H1 (cell line): ENCODE measurements around the gene PGLYRP4. TPM values are rescaled to one million over a fixed set of nuclear protein-coding genes. Genes with fewer than 3 reads are reported as not detected.

Experiments used
- CTCF ChIA-PET: fragments of 300-600 bp; sonication (Branson Sonifier 250); formaldehyde crosslinking; loops from one replicate; lab custom pipeline; 2021; ENCODE audit not compliant: partially characterized antibody; lab: Charles Lee
- POLR2A ChIA-PET: fragments of 300-600 bp; sonication (Branson Sonifier 250); formaldehyde crosslinking; loops from one replicate; lab custom pipeline; 2021; ENCODE audit warnings: inconsistent platforms; ENCODE audit not compliant: partially characterized antibody; lab: Charles Lee
- DNase-seq, 2 experiments: peaks; one replicate each; pipeline versions ENCODE4 v3.0.0 to v3.0.0-alpha.2; 2010 to 2022; ENCODE audit warnings: low spot score in 2 of 2, low read depth in 1 of 2, mixed read lengths in 1 of 2
- FAIRE-seq: peaks from 2 replicates; lab custom pipeline; 2011; peaks lifted over from hg19 to GRCh38; lab: Jason Lieb, UNC
- H2AFZ ChIP-seq: 2 replicates; pipeline ENCODE4 v1.8.1; 2012; ENCODE audit warnings: low read length, inconsistent platforms
- H2AK5ac ChIP-seq: 2 replicates; pipeline ENCODE4 v1.6.1; 2013; ENCODE audit warnings: low read depth, low read length
- H2BK120ac ChIP-seq: replicated peaks from 2 replicates; pipeline ENCODE3; 2013; ENCODE audit warnings: low read depth, low read length, inconsistent platforms
- H2BK12ac ChIP-seq: 2 replicates; pipeline ENCODE4 v1.6.1; 2013; ENCODE audit warnings: low read depth, low read length
- H2BK15ac ChIP-seq: 2 replicates; pipeline ENCODE4 v1.6.1; 2013; ENCODE audit warnings: low read length
- H2BK20ac ChIP-seq: 2 replicates; pipeline ENCODE4 v1.6.1; 2013; ENCODE audit warnings: low read length
- H2BK5ac ChIP-seq: 2 replicates; pipeline ENCODE4 v1.6.1; 2013; ENCODE audit warnings: low read depth, low read length
- H3K14ac ChIP-seq: 2 replicates; pipeline ENCODE4 v1.6.1; 2013; ENCODE audit warnings: inconsistent platforms; ENCODE audit not compliant: insufficient read length
- H3K18ac ChIP-seq: 2 replicates; pipeline ENCODE4 v1.6.1; 2013; ENCODE audit warnings: low read length; ENCODE audit errors: extremely low read depth
- H3K23ac ChIP-seq: 2 replicates; pipeline ENCODE4 v1.6.1; 2013; ENCODE audit warnings: inconsistent platforms; ENCODE audit not compliant: insufficient read length
- H3K23me2 ChIP-seq: 2 replicates; pipeline ENCODE4 v1.6.1; 2013; ENCODE audit warnings: low read depth, low read length
- H3K27ac ChIP-seq: 2 replicates; pipeline ENCODE4 v1.6.1; 2011; ENCODE audit warnings: low read depth, low read length, inconsistent platforms
- H3K27me3 ChIP-seq, 4 experiments: replicated peaks in 1 of 4; 1 replicate in 1 of 4; 2 replicates in 3 of 4; pipeline versions ENCODE4 v1.6.1 to v1.8.1; 2011 to 2013; ENCODE audit warnings: low read length in 3 of 4, mild to moderate bottlenecking in 3 of 4, inconsistent platforms in 2 of 4, mixed read lengths in 2 of 4, moderate library complexity in 1 of 4; ENCODE audit not compliant: control insufficient read depth in 3 of 4, insufficient read depth in 3 of 4; ENCODE audit errors: extremely low read depth in 1 of 4
- H3K36me3 ChIP-seq, 4 experiments: 2 replicates each; pipeline versions ENCODE4 v1.6.1 to v1.8.1; 2011 to 2013; ENCODE audit warnings: mild to moderate bottlenecking in 4 of 4, low read length in 3 of 4, moderate library complexity in 2 of 4, control low read depth in 1 of 4, inconsistent platforms in 1 of 4; ENCODE audit not compliant: insufficient read depth in 4 of 4, control insufficient read depth in 2 of 4
- H3K4ac ChIP-seq: replicated peaks from 2 replicates; pipeline ENCODE3; 2013; ENCODE audit warnings: low read length, low read depth, mixed read lengths, inconsistent platforms; ENCODE audit not compliant: insufficient read length
- H3K4me1 ChIP-seq, 4 experiments: replicated peaks in 1 of 4; 1 replicate in 1 of 4; 2 replicates in 3 of 4; pipeline versions ENCODE4 v1.6.1 to v1.8.1; 2011 to 2013; ENCODE audit warnings: low read length in 3 of 4, inconsistent platforms in 2 of 4, mixed read lengths in 1 of 4; ENCODE audit not compliant: insufficient read depth in 4 of 4, control insufficient read depth in 3 of 4
- H3K4me2 ChIP-seq, 2 experiments: 2 replicates each; pipeline versions ENCODE4 v1.6.1 to v1.8.1; 2011 to 2013; ENCODE audit warnings: low read depth in 2 of 2, low read length in 2 of 2, control low read depth in 1 of 2, inconsistent platforms in 1 of 2, mild to moderate bottlenecking in 1 of 2; ENCODE audit not compliant: insufficient read depth in 1 of 2
- H3K4me3 ChIP-seq, 4 experiments: fragments of 200-600, 300-600 bp in 1 of 4; sonication (generic), shearing (Covaris generic), sonication (Bioruptor Twin) in 1 of 4; 2 replicates each; pipeline versions ENCODE4 v1.5.1 to v1.8.1; 2011 to 2016; ENCODE audit warnings: low read length in 4 of 4, low read depth in 3 of 4, control low read depth in 2 of 4, inconsistent platforms in 2 of 4, mild to moderate bottlenecking in 2 of 4, mixed read lengths in 1 of 4, moderate library complexity in 1 of 4; ENCODE audit not compliant: insufficient read depth in 2 of 4; ENCODE audit errors: extremely low read depth in 1 of 4
- H3K56ac ChIP-seq: replicated peaks from 2 replicates; pipeline ENCODE3; 2013; ENCODE audit warnings: low read depth, mild to moderate bottlenecking, mixed read lengths, low read length, inconsistent platforms; ENCODE audit not compliant: insufficient read length
- H3K79me1 ChIP-seq: 2 replicates; pipeline ENCODE4 v1.6.1; 2013; ENCODE audit warnings: low read depth, low read length, control low read depth
- H3K79me2 ChIP-seq, 2 experiments: 2 replicates each; pipeline versions ENCODE4 v1.6.1 to v1.8.1; 2012 to 2013; ENCODE audit warnings: low read length in 2 of 2, mild to moderate bottlenecking in 2 of 2, inconsistent platforms in 1 of 2; ENCODE audit not compliant: insufficient read depth in 2 of 2, control insufficient read depth in 1 of 2
- H3K9ac ChIP-seq, 4 experiments: replicated peaks in 1 of 4; 1 replicate in 1 of 4; 2 replicates in 3 of 4; pipeline versions ENCODE4 v1.6.1 to v1.8.1; 2011 to 2013; ENCODE audit warnings: low read depth in 3 of 4, low read length in 3 of 4, control low read depth in 2 of 4, mild to moderate bottlenecking in 2 of 4, moderate library complexity in 2 of 4, inconsistent platforms in 1 of 4; ENCODE audit errors: extremely low read depth in 1 of 4
- H3K9me3 ChIP-seq, 2 experiments: 2 replicates each; pipeline versions ENCODE4 v1.6.1 to v1.8.1; 2012 to 2013; ENCODE audit warnings: mild to moderate bottlenecking in 2 of 2, moderate library complexity in 2 of 2, control low read depth in 1 of 2, inconsistent platforms in 1 of 2, low read depth in 1 of 2, low read length in 1 of 2, mixed read lengths in 1 of 2; ENCODE audit not compliant: insufficient read depth in 2 of 2
- H4K20me1 ChIP-seq, 2 experiments: replicated peaks in 1 of 2; 2 replicates each; pipeline versions ENCODE3 to v1.8.1; 2011 to 2013; ENCODE audit warnings: inconsistent platforms in 2 of 2, low read length in 2 of 2, mild to moderate bottlenecking in 1 of 2; ENCODE audit not compliant: insufficient read depth in 2 of 2, control insufficient read depth in 1 of 2
- H4K5ac ChIP-seq: 2 replicates; pipeline ENCODE4 v1.6.1; 2013; ENCODE audit warnings: low read length, low read depth, mixed read lengths, inconsistent platforms; ENCODE audit not compliant: insufficient read length
- H4K8ac ChIP-seq: 2 replicates; pipeline ENCODE4 v1.8.0; 2013; ENCODE audit warnings: mild to moderate bottlenecking, moderate library complexity, low read length, inconsistent platforms; ENCODE audit not compliant: insufficient read depth; ENCODE audit errors: extremely low read depth
- H4K91ac ChIP-seq: replicated peaks from 2 replicates; pipeline ENCODE3; 2013; ENCODE audit warnings: low read length, mixed read lengths, inconsistent platforms; ENCODE audit not compliant: insufficient read length
- ATF3 ChIP-seq: IDR thresholded peaks from 2 replicates; pipeline ENCODE4 v1.6.1; 2011; ENCODE audit warnings: low read depth, mild to moderate bottlenecking, low read length; ENCODE audit not compliant: insufficient read depth
- BCL11A ChIP-seq, 2 experiments: IDR thresholded peaks; one replicate each; pipeline ENCODE4 v1.6.1; 2011; ENCODE audit warnings: low read depth in 2 of 2, low read length in 2 of 2, mild to moderate bottlenecking in 2 of 2
- CEBPB ChIP-seq: IDR thresholded peaks from 2 replicates; pipeline ENCODE4 v1.6.1; 2012; ENCODE audit warnings: low read depth, low read length
- CTBP2 ChIP-seq: IDR thresholded peaks from 2 replicates; pipeline ENCODE4 v1.7.0; 2011; ENCODE audit warnings: borderline replicate concordance, mild to moderate bottlenecking, moderate library complexity, mixed read lengths, low read length; ENCODE audit not compliant: insufficient read depth, insufficient read length
- MAX ChIP-seq: IDR thresholded peaks from 2 replicates; pipeline ENCODE4 v1.6.1; 2012; ENCODE audit warnings: inconsistent platforms
- PHF8 ChIP-seq: fragments of 200-600 bp; sonication (generic); conservative IDR thresholded peaks from 2 replicates; pipeline ENCODE4 v1.7.1; 2012; ENCODE audit warnings: low read depth, mild to moderate bottlenecking, inconsistent platforms, low read length, moderate library complexity
- RBBP5 ChIP-seq: IDR thresholded peaks from 2 replicates; pipeline ENCODE4 v1.7.1; 2012; ENCODE audit warnings: low read depth, mild to moderate bottlenecking, inconsistent platforms, low read length, moderate library complexity, borderline replicate concordance
- RXRA ChIP-seq: IDR thresholded peaks from 2 replicates; pipeline ENCODE4 v1.6.1; 2011; ENCODE audit warnings: low read depth, mild to moderate bottlenecking, low read length, moderate library complexity; ENCODE audit not compliant: insufficient read depth
- SP2 ChIP-seq: IDR thresholded peaks from 2 replicates; pipeline ENCODE4 v1.6.1; 2012; ENCODE audit warnings: mild to moderate bottlenecking, low read length, inconsistent platforms
- TBP ChIP-seq: IDR thresholded peaks from 2 replicates; pipeline ENCODE4 v1.6.1; 2011; ENCODE audit warnings: low read depth, low read length, improper control_type of control experiment
- WGBS, 2 experiments: shearing (Covaris generic) in 1 of 2; methylation state at CpG; one replicate each; pipeline versions ENCODE4 v1.1.6 to v1.1.7; 2013 to 2015; ENCODE audit warnings: low lambda C conversion rate in 2 of 2, mixed read lengths in 2 of 2, inconsistent platforms in 1 of 2, low coverage in 1 of 2, missing lambda C conversion rate in 1 of 2; ENCODE audit not compliant: insufficient replicate concordance in 2 of 2, insufficient coverage in 1 of 2, insufficient read length in 1 of 2; ENCODE audit errors: extremely low coverage in 1 of 2, missing lambda C conversion rate in 1 of 2; 5-methylcytosine and 5-hydroxymethylcytosine counted together
- polyA plus RNA-seq, 7 experiments: library from polyadenylated mRNA; depleted of rRNA in 3 of 7; stranded (reverse) in 5 of 7; unstranded in 2 of 7; fragments of >200 nt in 5 of 7; fragments of 200-250 nt in 2 of 7; gene quantifications; 1 replicate in 5 of 7; 2 replicates in 1 of 7; 4 replicates in 1 of 7; pipeline versions ENCODE4 v1.2.1 to v1.2.3, GENCODE V29; 2011 to 2013; ENCODE audit warnings: missing spikeins in 2 of 7, mixed read lengths in 2 of 7
- total RNA-seq: library from RNA; stranded (reverse); fragmentation: NEBNext Ultra II Directional; extraction: Animal tissue kit (Norgen Biotek cat#: 25700); gene quantifications from 2 replicates; pipeline ENCODE4 v1.2.1, GENCODE V29; 2021

Gene PGLYRP4
- total and polyA plus RNA-seq, 2 of the 8 experiments (the other 6 are each of a cell fraction or from before 2014, with no cell fraction given), result not detected

- Histone ChIP-seq H4K20me1 (no peaks in the 10 kb centered on the region), H3K27me3 (no peaks in the 10 kb centered on the region), H3K4ac (no peak overlapping the region), H3K36me3 (no peaks in the 10 kb centered on the region), H2BK20ac (no peak overlapping the region), H3K23ac (no peak overlapping the region), H2BK15ac (no peak overlapping the region), H3K79me1 (no peaks in the 10 kb centered on the region), H2BK120ac (no peak overlapping the region), H3K27ac (no peak overlapping the region), H3K4me3 (no peak overlapping the region), H3K56ac (no peak overlapping the region), H3K9ac (no peak overlapping the region), H3K4me2 (no peak overlapping the region), H3K14ac (no peak overlapping the region), H3K9me3 (no peaks in the 10 kb centered on the region), H2AFZ (no peak overlapping the region), H3K79me2 (no peaks in the 10 kb centered on the region), H3K23me2 (no peaks in the 10 kb centered on the region; the same call in 1 of the 2 replicates), H2BK12ac (no peak overlapping the region), H2AK5ac (no peak overlapping the region), H4K5ac (no peak overlapping the region), H4K8ac (no peak overlapping the region), H2BK5ac (no peak overlapping the region), H4K91ac (no peak overlapping the region), H3K4me1 (no peaks in the 10 kb centered on the region; a peak in 1 of 7 replicates), H3K18ac (no peak overlapping the region)
- FAIRE-seq (no peak), DNase-seq (no peak)
- no peak for TF ChIP-seq SP2
- no peak for TF ChIP-seq CEBPB
- TF ChIP-seq BCL11A (IDR thresholded peaks at IDR 0.05; ENCODE audit: low read depth in 2 of 2, low read length in 2 of 2), result no peak
- TF ChIP-seq MAX, result no peak
- no peak for TF ChIP-seq RBBP5
- TF ChIP-seq RXRA, result no peak
- TF ChIP-seq PHF8, result no peak
- TF ChIP-seq ATF3, result no peak
- TF ChIP-seq TBP, result no peak
- TF ChIP-seq CTBP2, result no peak
- 78% methylated on average over 3 of the region's 3 CpGs; no CpG with 5 or more reads in 1 of the 2 experiments for WGBS, 2 experiments
- ChIA-PET CTCF (interaction anchor here (1.2 to 2.5 kb wide), 5 partner anchors 9 to 206 kb away, joined by 3 to 15 read pairs (median 9); no protein-coding TSS in a partner anchor), POLR2A (no interaction called here)
These were observed 13.6 kb upstream of the PGLYRP4 start for GRCh38 chr1:153362187-153362775.
